Non-pigmented ciliary epithelial cell (primary cell): ENCODE results near the gene RTN1.

ENCODE experiments used
- DNase-seq: peaks from one replicate; pipeline ENCODE4 v3.0.0-alpha.2; 2010; ENCODE audit warnings: low read depth

The RTN1 gene

GRCh38 chr14:59547310-59547709, 323.3 kb downstream of the RTN1 start:
- no peak for DNase-seq
